ENCODE results near the gene ARL2BP.

ARL2BP gene

GRCh38 chr16:57235128-57236021, 9.7 kb upstream of the ARL2BP start:
- DNase-seq, result peak; percentile 69

GRCh38 chr16:57236022-57236350, 9.1 kb upstream of the ARL2BP start:
- DNase-seq, result no peak

- no peak for DNase-seq
These were observed 6.4 kb upstream of the ARL2BP start for GRCh38 chr16:57238682-57239081.

GRCh38 chr16:57239107-57239506, 6.0 kb upstream of the ARL2BP start:
- DNase-seq, result no peak

GRCh38 chr16:57240851-57241250, 4.2 kb upstream of the ARL2BP start:
- DNase-seq, result no peak

- DNase-seq, result no peak
These were observed 2.4 kb upstream of the ARL2BP start for GRCh38 chr16:57242650-57243049.

- no peak for DNase-seq
These were observed 644 bp upstream of the ARL2BP start for GRCh38 chr16:57244463-57244766.

- DNase-seq, result peak; percentile 37
These were observed 534 bp downstream of the ARL2BP start for GRCh38 chr16:57245472-57246113.

- DNase-seq, result no peak
These were observed 6.3 kb downstream of the ARL2BP start for GRCh38 chr16:57251352-57251751.

- no peak for DNase-seq
These were observed 7.2 kb downstream of the ARL2BP start for GRCh38 chr16:57252148-57252721.

- no peak for DNase-seq
These were observed 8.4 kb downstream of the ARL2BP start for GRCh38 chr16:57253466-57253865.

- no peak for DNase-seq
These were observed 10.8 kb downstream of the ARL2BP start for GRCh38 chr16:57255686-57256415.

GRCh38 chr16:57256601-57257395, 11.7 kb downstream of the ARL2BP start:
- no peak for DNase-seq

GRCh38 chr16:57257455-57258070, 12.5 kb downstream of the ARL2BP start:
- no peak for DNase-seq

- DNase-seq, result no peak
These were observed 13.3 kb downstream of the ARL2BP start for GRCh38 chr16:57258226-57258909.

GRCh38 chr16:57258910-57259475, 13.9 kb downstream of the ARL2BP start:
- DNase-seq, result no peak

- no peak for DNase-seq
These were observed 15.4 kb downstream of the ARL2BP start for GRCh38 chr16:57260294-57260929.

GRCh38 chr16:57261806-57262205, 16.7 kb downstream of the ARL2BP start:
- DNase-seq, result no peak

GRCh38 chr16:57262841-57263540, 17.9 kb downstream of the ARL2BP start:
- DNase-seq, result no peak

Data from NCI-H510A treated with DMSO at 0.1 percent for 48 hours (cell line).